SK-N-SH treated with all-trans-retinoic acid at 6 μM for 48 hours (cell line): Measurements from ENCODE around the gene MYO16.

ENCODE experiments used
- ATAC-seq: fragments of 200-7000 bp; cut with Tn5 transposase; 3 replicates; pipeline ENCODE4 v1.9.1; 2020; ENCODE audit warnings: mild to moderate bottlenecking, moderate library complexity
- ARNTL ChIP-seq: fragments of 450-650 bp; formaldehyde crosslinking; IDR thresholded peaks from 2 replicates; pipeline ENCODE4 v1.5.0; 2020; ENCODE audit warnings: low read depth, mild to moderate bottlenecking, moderate library complexity, borderline replicate concordance
- BACH2 ChIP-seq: fragments of 250-450 bp; sonication (Bioruptor Pico); IDR thresholded peaks from 2 replicates; pipeline ENCODE4 v1.9.0; 2021; ENCODE audit warnings: mild to moderate bottlenecking, borderline replicate concordance
- CSDC2 ChIP-seq: fragments of 250-450 bp; sonication (Bioruptor Pico); IDR thresholded peaks from 2 replicates; pipeline ENCODE4 v1.5.0; 2020; ENCODE audit warnings: mild to moderate bottlenecking, moderate library complexity
- ESRRG ChIP-seq: fragments of 250-450 bp; sonication (Bioruptor Pico); IDR thresholded peaks from 2 replicates; pipeline ENCODE4 v1.6.1; 2021; ENCODE audit warnings: mild to moderate bottlenecking
- ISL1 ChIP-seq: fragments of 250-450 bp; sonication (Bioruptor Pico); IDR thresholded peaks from 2 replicates; pipeline ENCODE4 v2.1.2; 2022; ENCODE audit warnings: mild to moderate bottlenecking, moderate library complexity
- OSR1 ChIP-seq: fragments of 250-450 bp; sonication (Bioruptor Pico); IDR thresholded peaks from 2 replicates; pipeline ENCODE4 v1.8.0; 2022; ENCODE audit warnings: moderate library complexity, mild to moderate bottlenecking, inconsistent platforms
- PATZ1 ChIP-seq: fragments of 250-450 bp; sonication (Bioruptor Pico); IDR thresholded peaks from 2 replicates; pipeline ENCODE4 v1.8.0; 2020; ENCODE audit warnings: mild to moderate bottlenecking, moderate library complexity, borderline replicate concordance
- POU6F1 ChIP-seq: fragments of 250-450 bp; sonication (Bioruptor Pico); IDR thresholded peaks from 2 replicates; pipeline ENCODE4 v1.8.0; 2021; ENCODE audit warnings: low read depth, mild to moderate bottlenecking, moderate library complexity, borderline replicate concordance
- PPARA ChIP-seq: fragments of 250-450 bp; sonication (Bioruptor Pico); IDR thresholded peaks from 2 replicates; pipeline ENCODE4 v1.5.0; 2020; ENCODE audit warnings: mild to moderate bottlenecking, borderline replicate concordance
- RARB ChIP-seq: fragments of 250-450 bp; sonication (Bioruptor Pico); IDR thresholded peaks from 2 replicates; pipeline ENCODE4 v1.8.0; 2021; ENCODE audit warnings: mild to moderate bottlenecking, moderate library complexity
- SNAI2 ChIP-seq: fragments of 250-450 bp; sonication (Bioruptor Pico); IDR thresholded peaks from 2 replicates; pipeline ENCODE4 v1.5.0; 2020; ENCODE audit warnings: mild to moderate bottlenecking, moderate library complexity
- TCF4 ChIP-seq: fragments of 250-450 bp; sonication (Bioruptor Pico); IDR thresholded peaks from 2 replicates; pipeline ENCODE4 v1.8.0; 2021; ENCODE audit warnings: mild to moderate bottlenecking, moderate library complexity, borderline replicate concordance
- TOX ChIP-seq: fragments of 250-450 bp; sonication (Bioruptor Pico); IDR thresholded peaks from 2 replicates; pipeline ENCODE4 v1.8.0; 2021; ENCODE audit warnings: mild to moderate bottlenecking, moderate library complexity, borderline replicate concordance
- ZFP3 ChIP-seq: fragments of 250-450 bp; sonication (Bioruptor Pico); IDR thresholded peaks from 2 replicates; pipeline ENCODE4 v1.5.0; 2020; ENCODE audit warnings: mild to moderate bottlenecking, moderate library complexity
- ZFP30 ChIP-seq: fragments of 450-650 bp; formaldehyde crosslinking; IDR thresholded peaks from 2 replicates; pipeline ENCODE4 v1.5.0; 2022; ENCODE audit warnings: mild to moderate bottlenecking, moderate library complexity
- ZNF565 ChIP-seq: fragments of 450-650 bp; formaldehyde crosslinking; conservative IDR thresholded peaks from 2 replicates; pipeline ENCODE4 v1.5.0; 2020; ENCODE audit warnings: low read depth, mild to moderate bottlenecking, moderate library complexity
- ZNF70 ChIP-seq: fragments of 450-650 bp; formaldehyde crosslinking; IDR thresholded peaks from 2 replicates; pipeline ENCODE4 v1.5.0; 2020; ENCODE audit warnings: mild to moderate bottlenecking, moderate library complexity
- ZNF8 ChIP-seq: fragments of 450-650 bp; formaldehyde crosslinking; IDR thresholded peaks from 2 replicates; pipeline ENCODE4 v1.5.0; 2020; ENCODE audit warnings: mild to moderate bottlenecking, moderate library complexity
- TF ChIP-seq, protein P1 (sequence below): fragments of 250-450 bp; sonication (Bioruptor Pico); IDR thresholded peaks from 2 replicates; pipeline ENCODE4 v1.5.0; 2020; ENCODE audit warnings: mild to moderate bottlenecking, moderate library complexity

Gene MYO16

DNA sequence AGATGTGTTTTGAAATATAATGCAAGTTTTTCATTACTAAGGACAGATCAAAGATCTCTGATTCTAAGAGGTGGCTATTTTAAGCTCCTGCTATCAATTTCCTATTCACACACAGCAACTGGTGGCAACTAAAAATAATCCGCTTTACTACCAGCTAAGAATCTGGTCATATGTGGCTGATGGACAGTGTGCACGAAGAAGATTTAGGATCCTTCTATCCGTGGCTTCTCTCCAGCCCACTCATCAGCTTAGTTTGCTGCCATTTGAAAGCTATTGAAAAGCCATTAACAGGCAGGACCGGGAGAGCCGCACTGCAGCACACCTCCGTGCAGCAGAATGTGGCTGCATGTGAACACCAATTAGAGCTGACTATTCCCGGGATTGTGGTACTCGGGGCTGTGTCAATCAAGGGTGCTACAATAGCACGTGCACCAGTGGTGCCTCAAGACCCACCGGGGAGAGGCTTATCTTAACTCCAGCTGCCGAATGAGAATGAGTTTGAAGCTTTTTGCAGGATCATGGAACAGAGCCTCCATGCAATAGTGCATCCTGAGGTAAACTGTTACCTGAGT, at the start of gene MYO16:
Gene MYO16 (plus strand): TSS at position 431 of the 572 bp plus-strand sequence. CDS start 234 bp downstream, outside the sequence.
- no peak for TF ChIP-seq CSDC2
- TF ChIP-seq ZFP30 (CRISPR knock-in tag): no peak
- no peak for TF ChIP-seq ISL1 (CRISPR knock-in tag)
- no peak for TF ChIP-seq RARB
- no peak for TF ChIP-seq OSR1 (CRISPR knock-in tag)
- TF ChIP-seq, protein P1, sequence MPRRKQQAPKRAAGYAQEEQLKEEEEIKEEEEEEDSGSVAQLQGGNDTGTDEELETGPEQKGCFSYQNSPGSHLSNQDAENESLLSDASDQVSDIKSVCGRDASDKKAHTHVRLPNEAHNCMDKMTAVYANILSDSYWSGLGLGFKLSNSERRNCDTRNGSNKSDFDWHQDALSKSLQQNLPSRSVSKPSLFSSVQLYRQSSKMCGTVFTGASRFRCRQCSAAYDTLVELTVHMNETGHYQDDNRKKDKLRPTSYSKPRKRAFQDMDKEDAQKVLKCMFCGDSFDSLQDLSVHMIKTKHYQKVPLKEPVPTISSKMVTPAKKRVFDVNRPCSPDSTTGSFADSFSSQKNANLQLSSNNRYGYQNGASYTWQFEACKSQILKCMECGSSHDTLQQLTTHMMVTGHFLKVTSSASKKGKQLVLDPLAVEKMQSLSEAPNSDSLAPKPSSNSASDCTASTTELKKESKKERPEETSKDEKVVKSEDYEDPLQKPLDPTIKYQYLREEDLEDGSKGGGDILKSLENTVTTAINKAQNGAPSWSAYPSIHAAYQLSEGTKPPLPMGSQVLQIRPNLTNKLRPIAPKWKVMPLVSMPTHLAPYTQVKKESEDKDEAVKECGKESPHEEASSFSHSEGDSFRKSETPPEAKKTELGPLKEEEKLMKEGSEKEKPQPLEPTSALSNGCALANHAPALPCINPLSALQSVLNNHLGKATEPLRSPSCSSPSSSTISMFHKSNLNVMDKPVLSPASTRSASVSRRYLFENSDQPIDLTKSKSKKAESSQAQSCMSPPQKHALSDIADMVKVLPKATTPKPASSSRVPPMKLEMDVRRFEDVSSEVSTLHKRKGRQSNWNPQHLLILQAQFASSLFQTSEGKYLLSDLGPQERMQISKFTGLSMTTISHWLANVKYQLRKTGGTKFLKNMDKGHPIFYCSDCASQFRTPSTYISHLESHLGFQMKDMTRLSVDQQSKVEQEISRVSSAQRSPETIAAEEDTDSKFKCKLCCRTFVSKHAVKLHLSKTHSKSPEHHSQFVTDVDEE (CRISPR knock-in tag): no peak
- no peak for TF ChIP-seq SNAI2 (CRISPR knock-in tag)
- TF ChIP-seq TOX (CRISPR knock-in tag): no peak
- TF ChIP-seq ARNTL: no peak
- TF ChIP-seq PATZ1 (CRISPR knock-in tag): no peak
- no peak for TF ChIP-seq ZFP3 (CRISPR knock-in tag)
- TF ChIP-seq TCF4 (CRISPR knock-in tag): no peak
- ATAC-seq: no peak

- ATAC-seq: no peak
- TF ChIP-seq PPARA (CRISPR knock-in tag) (no peak), BACH2 (CRISPR knock-in tag) (no peak), ESRRG (CRISPR knock-in tag) (no peak), ISL1 (CRISPR knock-in tag) (no peak), OSR1 (CRISPR knock-in tag) (no peak), ZFP30 (CRISPR knock-in tag) (no peak), ZNF565 (CRISPR knock-in tag) (no peak), ZNF8 (CRISPR knock-in tag) (no peak)
These were observed 42.6 kb upstream of the MYO16 start for GRCh38 chr13:108586826-108587225.

- no peak for ATAC-seq
- no peak for TF ChIP-seq ISL1 (CRISPR knock-in tag)
- no peak for TF ChIP-seq OSR1 (CRISPR knock-in tag)
- TF ChIP-seq TOX (CRISPR knock-in tag): no peak
- TF ChIP-seq, protein P1 (CRISPR knock-in tag): no peak
- TF ChIP-seq SNAI2 (CRISPR knock-in tag): no peak
- TF ChIP-seq ZNF8 (CRISPR knock-in tag): no peak
These were observed 40.9 kb upstream of the MYO16 start for GRCh38 chr13:108588516-108588915.

- ATAC-seq: no peak
- TF ChIP-seq ZNF70 (CRISPR knock-in tag) (no peak), RARB (no peak), ISL1 (CRISPR knock-in tag) (no peak), CSDC2 (no peak), PATZ1 (CRISPR knock-in tag) (no peak), POU6F1 (CRISPR knock-in tag) (no peak), ARNTL (no peak), ZFP3 (CRISPR knock-in tag) (no peak), ZNF8 (CRISPR knock-in tag) (no peak)
- TF ChIP-seq, protein P1 (CRISPR knock-in tag): no peak
These were observed 35.3 kb upstream of the MYO16 start for GRCh38 chr13:108594153-108594552.
